Head of caudate nucleus (tissue), 42 donors: ENCODE data around the gene STX18.

Source experiments
- DNase-seq, 42 donors: peaks; one replicate each; pipeline versions ENCODE4 v3.0.0 to v3.0.0-alpha.2; 2020 to 2021; ENCODE audit warnings: mixed read lengths in 7 of 42
- intact Hi-C: fragments of 100-400 bp; cut with DNase I; formaldehyde crosslinking; loops from one replicate; pipeline ENCODE4 v1.15.0; 2022

The STX18 gene

GRCh38 chr4:4397441-4397819 is 144.4 kb downstream of the STX18 start:
- intact Hi-C loops: no loop called here
- DNase-seq: no peak

GRCh38 chr4:4396628-4397440 is 145.0 kb downstream of the STX18 start:
- intact Hi-C loops: no loop called here
- peak in 12 of 42 donors; percentile 28 to 68 (median 50) for DNase-seq

DNA sequence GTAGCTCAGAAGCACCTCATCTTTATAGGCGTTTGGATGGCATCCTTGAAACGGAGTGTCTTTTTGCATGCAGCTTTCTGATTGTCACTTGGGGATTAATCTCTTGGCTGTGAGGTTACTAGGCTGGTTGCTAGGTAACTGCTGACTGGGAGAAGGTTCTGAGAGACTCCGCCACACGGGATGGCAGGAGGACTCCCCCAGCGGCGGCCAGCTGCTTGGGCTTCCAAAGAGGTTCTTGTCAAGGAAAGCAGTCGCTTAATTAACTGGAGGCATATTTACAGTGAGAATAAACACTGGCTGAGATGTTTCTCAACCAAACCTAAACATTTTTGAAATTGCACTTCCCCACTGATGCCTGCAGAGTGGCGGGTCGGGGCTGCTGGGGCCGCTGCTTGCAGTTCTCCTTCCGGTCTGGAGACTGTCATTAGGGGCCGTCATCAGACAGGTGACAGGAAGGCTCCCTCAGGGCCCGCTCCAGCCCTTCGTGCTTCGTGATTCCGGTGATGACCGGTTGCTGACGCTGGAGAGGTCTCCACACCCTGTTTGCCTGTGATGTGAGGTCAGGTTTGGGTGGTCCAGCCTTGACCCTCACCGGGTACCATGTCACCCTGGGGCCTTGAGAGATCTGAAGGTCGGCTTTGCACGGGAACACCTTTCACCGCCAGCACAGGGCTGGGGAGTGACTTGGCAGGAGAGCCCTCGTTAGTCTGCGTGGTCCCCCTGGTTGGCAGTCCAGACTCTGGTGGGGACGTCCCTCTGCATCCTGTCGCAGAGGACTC is 145.8 kb downstream of the STX18 start:
- DNase-seq: peak in 39 of 42 donors; percentile 29 to 88 (median 57)
- intact Hi-C loops: no loop called here

DNA sequence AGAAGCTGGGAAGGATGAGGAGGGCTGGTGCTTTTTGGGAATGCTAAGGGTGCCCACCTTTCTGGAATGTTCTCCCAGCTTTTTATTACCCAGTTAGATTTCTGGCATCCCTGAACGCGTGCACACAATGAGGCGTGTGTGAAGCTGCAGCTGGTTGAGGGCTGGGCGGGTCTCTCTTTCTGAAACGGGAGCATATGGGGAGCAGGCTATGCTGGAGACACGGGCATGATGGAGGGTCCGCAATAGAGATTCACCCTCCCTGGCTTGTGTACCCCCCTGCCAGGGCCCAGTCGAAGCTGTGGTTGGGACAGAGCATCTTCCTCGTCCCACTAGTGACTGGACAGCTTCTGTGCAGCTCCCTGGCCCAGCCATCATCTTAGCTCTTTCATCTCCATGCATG is 146.5 kb downstream of the STX18 start:
- no peak for DNase-seq
- intact Hi-C loops: no loop called here

DNA sequence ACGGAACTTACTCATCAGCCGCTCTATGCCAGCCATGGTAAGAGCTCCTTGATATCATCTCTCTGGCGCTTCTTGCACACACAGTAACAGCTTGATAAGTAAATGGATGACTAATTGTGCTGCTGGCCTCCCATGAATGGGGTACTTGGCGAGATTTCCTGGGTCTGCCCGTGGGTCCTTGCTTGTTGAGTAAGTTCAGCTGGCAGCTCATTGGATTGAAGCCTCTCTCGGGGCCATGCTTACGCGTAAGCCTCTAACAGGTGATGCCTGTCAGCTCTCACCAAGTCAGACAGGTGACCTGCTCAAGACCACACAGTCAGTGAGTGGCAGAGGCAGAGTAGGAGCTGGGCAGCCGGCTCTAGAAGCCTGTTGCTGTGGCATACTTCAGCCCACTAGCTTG is 147.2 kb downstream of the STX18 start:
- peak in 3 of 42 donors; percentile 20 to 60 (median 32) for DNase-seq

GRCh38 chr4:4392501-4393183 is 149.2 kb downstream of the STX18 start:
- no peak for DNase-seq
- intact Hi-C loops: no loop called here

More for the DNA sequence above, 147.2 kb downstream of the STX18 start:
- intact Hi-C loops: no loop called here

DNA sequence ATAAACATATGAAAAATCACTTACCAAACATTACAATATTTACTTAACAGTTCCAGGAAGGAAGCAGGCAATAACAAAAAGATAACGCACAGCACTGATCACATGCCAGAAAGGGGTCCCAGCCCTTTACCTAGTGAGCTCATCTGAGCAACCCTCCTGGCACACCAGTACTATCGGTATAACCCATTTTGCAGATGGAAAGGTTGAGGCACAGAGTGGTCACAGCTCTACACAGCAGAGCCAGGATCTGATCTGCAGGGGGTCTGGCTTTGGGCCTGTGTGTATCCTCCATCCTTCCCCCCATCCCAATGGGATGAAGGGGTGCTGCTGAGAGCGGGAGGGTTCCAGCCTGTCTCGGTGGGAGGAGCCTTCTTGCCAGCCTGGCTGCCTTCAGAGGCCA is 150.0 kb downstream of the STX18 start:
- intact Hi-C loops: no loop called here
- DNase-seq: no peak

GRCh38 chr4:4390515-4391240 is 151.2 kb downstream of the STX18 start:
- intact Hi-C loops: no loop called here
- no peak for DNase-seq

- intact Hi-C loops: no loop called here
- DNase-seq: no peak
Measured at GRCh38 chr4:4390046-4390445, 151.8 kb downstream of the STX18 start.

DNA sequence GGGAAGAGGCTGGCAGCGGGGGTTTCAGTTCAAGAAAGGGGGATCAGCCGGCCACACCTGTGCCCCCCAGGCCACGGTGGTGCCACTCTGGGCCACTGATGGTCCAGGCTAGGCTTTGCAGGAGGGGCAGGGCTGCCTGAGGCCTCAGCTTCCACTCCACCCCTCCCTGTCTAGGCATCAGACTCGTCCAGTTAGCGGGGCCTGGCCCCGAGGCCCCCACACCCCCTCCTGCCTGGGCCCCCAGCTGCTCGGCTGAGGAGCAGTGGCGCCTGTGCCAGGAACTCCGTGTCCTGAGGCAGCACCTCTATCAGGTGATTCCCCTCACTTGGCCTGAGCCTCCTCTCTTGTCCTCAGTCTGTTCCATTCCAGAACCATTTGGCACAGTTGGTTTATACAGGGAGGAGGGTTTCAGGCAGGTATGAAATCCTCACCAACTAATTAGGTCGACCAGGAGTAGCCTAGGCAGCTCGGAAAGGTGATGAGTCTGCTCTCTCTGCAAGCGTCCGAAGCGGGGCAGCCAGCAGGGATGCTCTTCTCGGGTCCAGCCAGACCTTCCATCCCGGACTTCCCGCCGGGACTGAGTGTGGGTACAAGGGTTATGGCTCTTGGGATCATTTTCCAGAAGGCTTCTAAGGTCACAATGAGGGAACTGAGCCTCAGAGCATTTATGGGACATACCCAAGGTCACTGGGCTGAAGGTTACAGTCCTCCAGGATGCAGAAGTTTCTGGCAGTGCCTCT is 152.8 kb downstream of the STX18 start:
- DNase-seq: no peak
- intact Hi-C loops: no loop called here

DNA sequence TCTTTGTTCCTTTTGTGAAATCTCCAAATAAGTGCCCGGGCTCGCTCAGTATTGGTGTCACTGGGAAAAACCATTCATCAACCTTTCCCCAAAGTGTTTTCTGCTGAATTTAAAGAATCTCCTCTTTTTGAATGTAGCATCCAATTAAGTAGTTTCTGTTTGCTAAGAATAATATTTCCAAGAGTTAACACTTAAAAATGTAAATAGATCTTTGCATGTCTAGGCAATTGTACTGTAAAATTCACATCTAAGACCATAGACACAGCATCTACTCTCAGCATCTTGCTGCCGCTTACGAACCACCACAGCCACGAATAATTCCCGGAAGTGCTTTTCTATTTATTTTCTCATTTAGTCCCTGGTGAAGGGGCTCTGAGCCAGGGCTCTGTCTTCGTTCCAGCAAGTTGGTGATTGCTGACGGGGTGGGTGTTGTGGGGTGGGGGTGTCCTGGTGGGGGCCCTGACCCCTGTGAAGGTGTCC is 153.5 kb downstream of the STX18 start:
- DNase-seq: no peak
- intact Hi-C loops: no loop called here

- intact Hi-C loops: no loop called here
- peak in 34 of 42 donors; percentile 6 to 66 (median 42) for DNase-seq
Measured at GRCh38 chr4:4387531-4388310, 154.1 kb downstream of the STX18 start.

GRCh38 chr4:4386736-4387392 is 155.0 kb downstream of the STX18 start, which contains the start of gene NSG1:
Gene NSG1 (plus strand): TSS chr4:4387102. CDS start chr4:4387630, 528 bp downstream.
- intact Hi-C loops: no loop called here
- peak in 41 of 42 donors; percentile 23 to 88 (median 70) for DNase-seq

DNA sequence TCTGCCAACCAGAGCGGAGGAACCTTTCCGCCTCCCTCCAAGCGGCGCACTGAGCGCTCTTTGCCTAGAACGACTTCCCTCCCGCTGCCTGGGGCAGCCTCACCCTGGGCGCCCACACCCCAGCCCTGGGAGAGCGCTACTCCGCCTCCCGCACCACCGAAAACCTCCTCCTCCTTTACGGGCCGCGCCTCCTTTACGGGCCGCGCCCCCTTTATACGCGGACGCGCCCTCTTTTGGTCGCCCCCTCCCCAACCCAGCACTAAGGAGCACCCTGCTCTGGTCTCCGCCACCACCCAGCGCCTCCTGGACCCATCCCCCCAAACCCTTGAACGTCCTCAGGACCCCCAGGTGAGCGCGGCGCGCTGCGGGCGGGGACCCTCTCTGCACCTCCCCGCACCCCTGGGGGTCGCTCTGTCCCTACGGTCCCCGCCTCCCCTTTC is 155.5 kb downstream of the STX18 start:
- DNase-seq: peak in 41 of 42 donors; percentile 44 to 90 (median 72)
- intact Hi-C loops: no loop called here

DNA sequence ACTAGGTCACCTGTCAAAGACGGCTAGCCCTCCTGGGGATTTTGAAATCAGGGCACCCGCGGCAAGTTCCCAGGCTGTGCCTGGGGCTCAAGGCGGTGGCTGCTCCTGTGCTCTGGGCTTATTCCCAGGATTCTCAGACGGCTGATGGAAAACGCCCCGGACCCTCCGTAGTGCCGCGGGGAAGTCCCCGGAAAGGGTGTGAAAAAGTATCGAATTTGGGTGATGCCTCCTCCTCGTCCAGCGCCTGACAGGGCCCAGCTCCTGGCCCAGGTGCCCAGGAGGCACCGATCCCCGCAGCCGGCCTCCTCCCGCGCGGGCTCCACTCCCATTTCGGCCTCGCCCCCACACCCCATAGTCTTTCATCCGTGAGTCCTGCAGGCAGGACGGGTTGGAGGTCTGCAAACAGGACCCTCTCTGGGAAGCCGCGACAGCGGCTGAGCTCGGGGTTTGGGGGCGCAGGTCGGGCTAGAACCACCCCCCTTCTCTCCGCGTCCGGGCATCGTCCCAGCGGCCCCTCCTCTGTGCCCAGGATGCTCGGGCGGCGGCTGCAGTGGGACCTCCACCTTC is 156.0 kb downstream of the STX18 start:
- no peak for DNase-seq
- intact Hi-C loops: no loop called here

DNA sequence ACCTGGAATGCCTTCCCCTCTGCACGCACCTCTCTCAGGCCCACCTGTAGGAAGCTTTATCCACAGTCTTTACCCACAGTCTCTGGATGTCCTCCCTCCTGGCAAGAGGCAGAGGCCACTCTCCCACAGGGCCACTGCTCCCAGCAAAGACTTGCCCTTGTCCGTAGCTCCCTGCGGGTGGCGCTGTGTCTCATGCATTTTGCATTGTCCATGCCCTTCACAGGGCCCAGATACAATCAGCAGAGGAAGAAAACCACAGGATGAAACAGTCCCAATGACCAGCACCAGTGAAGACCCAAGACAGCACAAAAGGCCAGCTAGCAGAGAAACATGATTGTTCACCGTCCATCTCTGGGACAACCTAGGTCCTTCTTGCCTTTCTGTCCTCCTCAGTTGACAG is 157.0 kb downstream of the STX18 start:
- intact Hi-C loops: no loop called here
- peak in 1 of 42 donors; percentile 13 for DNase-seq
